ENCODE measurements around the gene ZNF397. TPM values are rescaled to one million over a fixed set of nuclear protein-coding genes. Genes with fewer than 3 reads are reported as not detected.

ZNF397 gene
- total RNA-seq, 1 experiment from 2014 or later: 23.8 TPM

- POLR2A ChIA-PET: interaction anchor here (1.6 kb wide), 1 partner anchor 51 kb away, joined by 3 read pairs; the partner anchor contains the start of gene ZSCAN30
Observed at GRCh38 chr18:35239314-35239713, 1.5 kb upstream of the ZNF397 start.

More at GRCh38 chr18:35239314-35239713, 1.5 kb upstream of the ZNF397 start:
- Histone ChIP-seq H3K4me3 (replicated peaks in 1 of 2; ENCODE audit: low read depth in 1 of 2, low read length in 2 of 2) (no peak overlapping the region), H3K79me2 (ENCODE audit: insufficient read depth, low read length) (peaks cover 18% of the 10 kb centered on the region), H3K4me2 (ENCODE audit: low read length) (no peak overlapping the region), H3K9me2 (ENCODE audit: insufficient read depth) (no peaks in the 10 kb centered on the region), H3K36me3 (ENCODE audit: control insufficient read depth in 1 of 2, insufficient read depth in 2 of 2, low read length in 2 of 2) (peaks cover 16 to 23% of the 10 kb centered on the region in 2 experiments), H3K9me3 (ENCODE audit: control insufficient read depth in 1 of 2, insufficient read depth in 1 of 2, low read depth in 1 of 2, low read length in 2 of 2) (no peaks in the 10 kb centered on the region; a peak in 2 of 4 replicates), H2AFZ (ENCODE audit: low read depth, low read length, poor library complexity, severe bottlenecking) (no peak overlapping the region), H4K20me1 (ENCODE audit: insufficient read depth) (no peaks in the 10 kb centered on the region), H3K4me1 (ENCODE audit: control insufficient read depth in 1 of 2, insufficient read depth in 2 of 2, low read length in 2 of 2) (peaks cover 4 to 10% of the 10 kb centered on the region in 2 experiments; a peak in 3 of 4 replicates), H3K27me3 (ENCODE audit: insufficient read depth, low read length) (no peaks in the 10 kb centered on the region), H3K9ac (ENCODE audit: low read length) (no peak overlapping the region), H3K27ac (ENCODE audit: low read depth, low read length) (no peak overlapping the region)
- BruUV-seq (replicated peaks): no TSS peak
- CTCF ChIA-PET: interaction anchor here (0.6 kb wide), 1 partner anchor 9 kb away, joined by 3 read pairs; no protein-coding TSS in a partner anchor
- RAD21 ChIA-PET (ENCODE audit: low non-redundant PET in 1 of 2, low total read pairs in 2 of 2, uncharacterized antibody in 2 of 2, unreplicated experiment in 2 of 2): no interaction called here
- intact Hi-C loops (cut with micrococcal nuclease): loop anchor here (5.0 to 10.0 kb wide), 3 partner anchors 108 to 265 kb away; partner anchors contain the start of gene ZNF396
- no peak for ATAC-seq
- DNase-seq (ENCODE audit: low read depth, low spot score): no peak
- TF ChIP-seq TCF7L2 (IDR thresholded peaks at IDR 0.05; ENCODE audit: borderline replicate concordance, extremely low read depth, insufficient read depth, insufficient read length) (no peak), FOSL1 (IDR thresholded peaks at IDR 0.05; ENCODE audit: low read depth) (no peak), ELF1 (IDR thresholded peaks at IDR 0.05; ENCODE audit: borderline replicate concordance, low read depth) (no peak), EZH2phosphoT487 (IDR thresholded peaks at IDR 0.05; ENCODE audit: borderline replicate concordance) (no peak), SP1 (IDR thresholded peaks at IDR 0.05; ENCODE audit: low read depth) (no peak), ZBTB33 (IDR thresholded peaks at IDR 0.05; ENCODE audit: extremely low read depth, insufficient replicate concordance, low read length) (no peak), POLR2A (IDR thresholded peaks at IDR 0.05; ENCODE audit: borderline replicate concordance, extremely low read depth, insufficient read depth, insufficient read length) (no peak), RAD21 (IDR thresholded peaks at IDR 0.05; ENCODE audit: low read depth) (no peak), EZH2 (IDR thresholded peaks at IDR 0.05) (no peak)
- TF ChIP-seq, protein P1, sequence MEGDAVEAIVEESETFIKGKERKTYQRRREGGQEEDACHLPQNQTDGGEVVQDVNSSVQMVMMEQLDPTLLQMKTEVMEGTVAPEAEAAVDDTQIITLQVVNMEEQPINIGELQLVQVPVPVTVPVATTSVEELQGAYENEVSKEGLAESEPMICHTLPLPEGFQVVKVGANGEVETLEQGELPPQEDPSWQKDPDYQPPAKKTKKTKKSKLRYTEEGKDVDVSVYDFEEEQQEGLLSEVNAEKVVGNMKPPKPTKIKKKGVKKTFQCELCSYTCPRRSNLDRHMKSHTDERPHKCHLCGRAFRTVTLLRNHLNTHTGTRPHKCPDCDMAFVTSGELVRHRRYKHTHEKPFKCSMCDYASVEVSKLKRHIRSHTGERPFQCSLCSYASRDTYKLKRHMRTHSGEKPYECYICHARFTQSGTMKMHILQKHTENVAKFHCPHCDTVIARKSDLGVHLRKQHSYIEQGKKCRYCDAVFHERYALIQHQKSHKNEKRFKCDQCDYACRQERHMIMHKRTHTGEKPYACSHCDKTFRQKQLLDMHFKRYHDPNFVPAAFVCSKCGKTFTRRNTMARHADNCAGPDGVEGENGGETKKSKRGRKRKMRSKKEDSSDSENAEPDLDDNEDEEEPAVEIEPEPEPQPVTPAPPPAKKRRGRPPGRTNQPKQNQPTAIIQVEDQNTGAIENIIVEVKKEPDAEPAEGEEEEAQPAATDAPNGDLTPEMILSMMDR (IDR thresholded peaks at IDR 0.05 in 2 of 3, conservative IDR thresholded peaks at IDR 0.05 in 1 of 3; ENCODE audit: borderline replicate concordance in 1 of 3, insufficient read depth in 1 of 3, low read depth in 2 of 3, low read length in 2 of 3): no peak
